SK-N-SH treated with all-trans-retinoic acid at 6 μM for 48 hours (cell line): ENCODE results near the gene PPFIBP1.
"Not testable (repeated sequence)": the region's sequence is repeated elsewhere in the genome, so short reads cannot be mapped to it uniquely, and the experiment has no call there.

Experiments used
- ARNTL ChIP-seq: fragments of 450-650 bp; formaldehyde crosslinking; IDR thresholded peaks from 2 replicates; pipeline ENCODE4 v1.5.0; 2020; ENCODE audit warnings: low read depth, mild to moderate bottlenecking, moderate library complexity, borderline replicate concordance
- BACH2 ChIP-seq: fragments of 250-450 bp; sonication (Bioruptor Pico); IDR thresholded peaks from 2 replicates; pipeline ENCODE4 v1.9.0; 2021; ENCODE audit warnings: mild to moderate bottlenecking, borderline replicate concordance
- ISL1 ChIP-seq: fragments of 250-450 bp; sonication (Bioruptor Pico); IDR thresholded peaks from 2 replicates; pipeline ENCODE4 v2.1.2; 2022; ENCODE audit warnings: mild to moderate bottlenecking, moderate library complexity
- SNAI2 ChIP-seq: fragments of 250-450 bp; sonication (Bioruptor Pico); IDR thresholded peaks from 2 replicates; pipeline ENCODE4 v1.5.0; 2020; ENCODE audit warnings: mild to moderate bottlenecking, moderate library complexity
- TCF4 ChIP-seq: fragments of 250-450 bp; sonication (Bioruptor Pico); IDR thresholded peaks from 2 replicates; pipeline ENCODE4 v1.8.0; 2021; ENCODE audit warnings: mild to moderate bottlenecking, moderate library complexity, borderline replicate concordance
- ZC3H10 ChIP-seq: fragments of 250-450 bp; sonication (Bioruptor Pico); IDR thresholded peaks from 2 replicates; pipeline ENCODE4 v1.5.1; 2021; ENCODE audit warnings: mild to moderate bottlenecking, moderate library complexity
- ZFP3 ChIP-seq: fragments of 250-450 bp; sonication (Bioruptor Pico); IDR thresholded peaks from 2 replicates; pipeline ENCODE4 v1.5.0; 2020; ENCODE audit warnings: mild to moderate bottlenecking, moderate library complexity
- ZFP30 ChIP-seq: fragments of 450-650 bp; formaldehyde crosslinking; IDR thresholded peaks from 2 replicates; pipeline ENCODE4 v1.5.0; 2022; ENCODE audit warnings: mild to moderate bottlenecking, moderate library complexity
- ZNF70 ChIP-seq: fragments of 450-650 bp; formaldehyde crosslinking; IDR thresholded peaks from 2 replicates; pipeline ENCODE4 v1.5.0; 2020; ENCODE audit warnings: mild to moderate bottlenecking, moderate library complexity
- TF ChIP-seq, protein P1 (sequence below): fragments of 250-450 bp; sonication (Bioruptor Pico); IDR thresholded peaks from 2 replicates; pipeline ENCODE4 v1.8.0; 2020; ENCODE audit warnings: mild to moderate bottlenecking, moderate library complexity, borderline replicate concordance
- TF ChIP-seq, protein P2 (sequence below): fragments of 250-450 bp; sonication (Bioruptor Pico); IDR thresholded peaks from 2 replicates; pipeline ENCODE4 v1.5.1; 2020; ENCODE audit warnings: low read depth, mild to moderate bottlenecking, moderate library complexity
- TF ChIP-seq, protein P3 (sequence below): fragments of 250-450 bp; sonication (Bioruptor Pico); IDR thresholded peaks from 2 replicates; pipeline ENCODE4 v1.8.0; 2021; ENCODE audit warnings: low read depth, mild to moderate bottlenecking, moderate library complexity, borderline replicate concordance

DNA sequence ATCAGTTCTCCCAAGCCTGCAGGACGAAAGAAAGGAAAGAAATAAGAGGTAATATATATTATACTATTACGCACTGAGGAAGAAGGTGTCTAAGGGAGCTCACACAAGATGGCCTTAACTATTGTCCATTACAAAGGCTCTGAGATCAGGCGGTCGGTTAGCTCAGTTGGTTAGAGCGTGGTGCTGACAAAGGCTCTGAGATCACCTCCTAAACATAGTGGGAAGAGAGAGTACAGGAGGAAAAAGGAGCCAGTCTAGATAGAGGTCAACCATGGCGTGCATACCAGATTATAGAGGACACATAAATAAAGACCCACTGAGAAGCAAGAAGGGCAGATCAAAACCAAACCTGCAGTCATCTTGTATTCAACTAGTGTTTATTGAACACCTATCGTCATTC lies 118.9 kb downstream of the PPFIBP1 start:
- not testable (repeated sequence) for TF ChIP-seq ISL1 (CRISPR knock-in tag); ARNTL; ZNF70 (CRISPR knock-in tag); ZC3H10 (CRISPR knock-in tag); ZFP3 (CRISPR knock-in tag); SNAI2; BACH2; TCF4 (CRISPR knock-in tag); ZFP30 (CRISPR knock-in tag)
- TF ChIP-seq, protein P1, sequence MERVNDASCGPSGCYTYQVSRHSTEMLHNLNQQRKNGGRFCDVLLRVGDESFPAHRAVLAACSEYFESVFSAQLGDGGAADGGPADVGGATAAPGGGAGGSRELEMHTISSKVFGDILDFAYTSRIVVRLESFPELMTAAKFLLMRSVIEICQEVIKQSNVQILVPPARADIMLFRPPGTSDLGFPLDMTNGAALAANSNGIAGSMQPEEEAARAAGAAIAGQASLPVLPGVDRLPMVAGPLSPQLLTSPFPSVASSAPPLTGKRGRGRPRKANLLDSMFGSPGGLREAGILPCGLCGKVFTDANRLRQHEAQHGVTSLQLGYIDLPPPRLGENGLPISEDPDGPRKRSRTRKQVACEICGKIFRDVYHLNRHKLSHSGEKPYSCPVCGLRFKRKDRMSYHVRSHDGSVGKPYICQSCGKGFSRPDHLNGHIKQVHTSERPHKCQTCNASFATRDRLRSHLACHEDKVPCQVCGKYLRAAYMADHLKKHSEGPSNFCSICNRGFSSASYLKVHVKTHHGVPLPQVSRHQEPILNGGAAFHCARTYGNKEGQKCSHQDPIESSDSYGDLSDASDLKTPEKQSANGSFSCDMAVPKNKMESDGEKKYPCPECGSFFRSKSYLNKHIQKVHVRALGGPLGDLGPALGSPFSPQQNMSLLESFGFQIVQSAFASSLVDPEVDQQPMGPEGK (CRISPR knock-in tag), result not testable (repeated sequence)
- TF ChIP-seq, protein P2, sequence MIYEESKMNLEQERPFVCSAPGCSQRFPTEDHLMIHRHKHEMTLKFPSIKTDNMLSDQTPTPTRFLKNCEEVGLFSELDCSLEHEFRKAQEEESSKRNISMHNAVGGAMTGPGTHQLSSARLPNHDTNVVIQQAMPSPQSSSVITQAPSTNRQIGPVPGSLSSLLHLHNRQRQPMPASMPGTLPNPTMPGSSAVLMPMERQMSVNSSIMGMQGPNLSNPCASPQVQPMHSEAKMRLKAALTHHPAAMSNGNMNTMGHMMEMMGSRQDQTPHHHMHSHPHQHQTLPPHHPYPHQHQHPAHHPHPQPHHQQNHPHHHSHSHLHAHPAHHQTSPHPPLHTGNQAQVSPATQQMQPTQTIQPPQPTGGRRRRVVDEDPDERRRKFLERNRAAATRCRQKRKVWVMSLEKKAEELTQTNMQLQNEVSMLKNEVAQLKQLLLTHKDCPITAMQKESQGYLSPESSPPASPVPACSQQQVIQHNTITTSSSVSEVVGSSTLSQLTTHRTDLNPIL (CRISPR knock-in tag), result not testable (repeated sequence)
- TF ChIP-seq, protein P3, sequence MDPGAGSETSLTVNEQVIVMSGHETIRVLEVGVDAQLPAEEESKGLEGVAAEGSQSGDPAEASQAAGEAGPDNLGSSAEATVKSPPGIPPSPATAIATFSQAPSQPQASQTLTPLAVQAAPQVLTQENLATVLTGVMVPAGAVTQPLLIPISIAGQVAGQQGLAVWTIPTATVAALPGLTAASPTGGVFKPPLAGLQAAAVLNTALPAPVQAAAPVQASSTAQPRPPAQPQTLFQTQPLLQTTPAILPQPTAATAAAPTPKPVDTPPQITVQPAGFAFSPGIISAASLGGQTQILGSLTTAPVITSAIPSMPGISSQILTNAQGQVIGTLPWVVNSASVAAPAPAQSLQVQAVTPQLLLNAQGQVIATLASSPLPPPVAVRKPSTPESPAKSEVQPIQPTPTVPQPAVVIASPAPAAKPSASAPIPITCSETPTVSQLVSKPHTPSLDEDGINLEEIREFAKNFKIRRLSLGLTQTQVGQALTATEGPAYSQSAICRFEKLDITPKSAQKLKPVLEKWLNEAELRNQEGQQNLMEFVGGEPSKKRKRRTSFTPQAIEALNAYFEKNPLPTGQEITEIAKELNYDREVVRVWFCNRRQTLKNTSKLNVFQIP (CRISPR knock-in tag), result not testable (repeated sequence)
